GM19099 (cell line): ENCODE data around the gene NOSIP.

Experiments
- POLR2A ChIP-seq: IDR thresholded peaks from 3 replicates; pipeline ENCODE4 v1.6.1; 2011; ENCODE audit warnings: low read depth; ENCODE audit not compliant: insufficient read length; ENCODE audit errors: extremely low read depth

NOSIP gene

DNA sequence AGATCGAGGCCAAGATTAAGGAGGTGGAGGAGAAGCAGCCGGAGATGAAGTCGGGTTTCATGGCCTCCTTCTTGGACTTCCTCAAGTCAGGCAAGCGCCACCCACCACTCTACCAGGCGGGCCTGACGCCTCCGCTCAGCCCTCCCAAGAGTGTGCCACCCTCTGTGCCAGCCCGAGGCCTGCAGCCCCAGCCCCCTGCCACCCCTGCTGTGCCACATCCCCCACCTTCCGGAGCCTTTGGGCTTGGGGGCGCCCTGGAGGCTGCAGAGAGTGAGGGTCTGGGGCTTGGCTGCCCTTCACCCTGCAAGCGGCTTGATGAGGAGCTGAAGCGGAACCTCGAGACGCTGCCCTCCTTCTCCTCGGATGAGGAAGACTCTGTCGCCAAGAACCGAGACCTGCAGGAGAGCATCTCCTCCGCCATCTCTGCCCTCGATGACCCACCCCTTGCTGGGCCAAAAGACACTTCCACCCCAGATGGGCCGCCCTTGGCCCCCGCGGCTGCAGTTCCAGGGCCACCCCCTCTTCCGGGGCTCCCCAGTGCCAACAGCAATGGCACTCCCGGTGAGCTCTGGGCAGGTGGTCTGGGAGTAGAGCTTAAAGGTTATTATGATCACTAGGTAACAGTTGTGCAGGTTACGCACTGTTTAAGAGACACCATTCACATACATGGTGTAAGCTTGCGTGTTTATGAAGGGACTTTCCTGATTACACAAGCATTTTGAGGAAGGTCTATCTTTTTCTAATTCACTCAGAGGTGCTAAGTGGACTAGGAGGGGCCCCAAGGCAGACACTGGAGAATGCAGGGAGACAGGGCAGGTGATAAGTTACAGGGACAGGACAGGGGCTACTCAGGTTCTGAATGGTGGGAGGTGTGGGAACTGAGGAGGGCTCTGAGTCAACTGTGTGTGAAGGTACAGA is 19.3 kb upstream of the NOSIP start:
- no peak for TF ChIP-seq POLR2A

DNA sequence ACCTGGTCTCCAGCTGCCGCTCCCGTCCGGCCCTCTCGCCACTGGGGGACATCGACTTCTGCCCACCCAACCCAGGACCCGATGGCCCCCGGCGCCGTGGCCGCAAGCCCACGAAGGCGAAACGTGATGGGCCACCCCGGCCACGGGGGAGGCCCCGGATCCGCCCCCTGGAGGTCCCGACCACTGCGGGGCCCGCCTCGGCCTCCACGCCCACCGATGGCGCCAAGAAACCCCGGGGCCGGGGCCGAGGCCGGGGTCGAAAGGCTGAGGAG is 17.3 kb upstream of the NOSIP start:
- no peak for TF ChIP-seq POLR2A

DNA sequence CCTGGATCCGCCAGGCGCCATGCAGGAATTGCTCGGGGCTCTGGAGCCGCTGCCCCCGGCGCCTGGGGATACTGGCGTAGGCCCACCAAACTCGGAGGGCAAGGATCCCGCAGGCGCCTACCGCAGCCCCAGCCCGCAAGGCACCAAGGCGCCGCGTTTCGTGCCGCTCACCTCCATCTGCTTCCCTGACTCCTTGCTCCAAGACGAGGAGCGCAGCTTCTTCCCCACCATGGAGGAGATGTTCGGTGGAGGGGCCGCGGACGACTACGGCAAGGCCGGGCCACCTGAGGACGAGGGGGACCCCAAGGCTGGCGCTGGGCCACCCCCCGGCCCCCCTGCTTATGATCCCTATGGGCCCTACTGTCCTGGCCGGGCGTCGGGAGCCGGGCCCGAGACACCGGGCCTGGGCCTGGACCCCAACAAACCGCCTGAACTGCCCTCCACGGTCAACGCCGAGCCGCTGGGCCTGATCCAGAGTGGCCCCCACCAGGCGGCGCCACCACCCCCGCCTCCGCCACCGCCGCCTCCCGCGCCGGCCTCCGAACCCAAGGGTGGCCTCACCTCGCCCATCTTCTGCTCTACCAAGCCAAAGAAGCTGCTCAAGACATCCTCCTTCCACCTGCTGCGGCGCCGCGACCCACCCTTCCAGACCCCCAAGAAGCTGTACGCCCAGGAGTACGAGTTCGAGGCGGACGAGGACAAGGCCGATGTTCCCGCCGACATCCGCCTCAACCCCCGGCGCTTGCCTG is 16.8 kb upstream of the NOSIP start:
- TF ChIP-seq POLR2A = no peak

DNA sequence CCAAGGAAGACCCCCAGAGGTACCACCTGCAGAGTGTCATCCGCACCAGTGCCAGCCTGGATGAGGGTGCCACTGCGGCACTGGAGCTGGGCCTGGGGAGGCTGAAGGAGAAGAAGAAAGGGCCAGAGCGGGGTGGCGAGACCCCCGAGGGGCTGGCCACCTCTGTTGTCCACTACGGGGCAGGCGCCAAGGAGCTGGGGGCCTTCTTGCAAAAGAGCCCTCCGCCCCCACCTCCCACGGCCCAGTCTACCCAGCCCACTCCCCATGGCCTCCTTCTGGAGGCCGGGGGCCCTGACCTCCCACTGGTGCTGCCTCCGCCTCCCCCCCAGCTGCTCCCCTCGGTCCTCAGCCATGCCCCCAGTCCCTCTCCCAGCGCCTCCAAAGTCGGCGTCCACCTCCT is 16.1 kb upstream of the NOSIP start:
- TF ChIP-seq POLR2A = no peak

DNA sequence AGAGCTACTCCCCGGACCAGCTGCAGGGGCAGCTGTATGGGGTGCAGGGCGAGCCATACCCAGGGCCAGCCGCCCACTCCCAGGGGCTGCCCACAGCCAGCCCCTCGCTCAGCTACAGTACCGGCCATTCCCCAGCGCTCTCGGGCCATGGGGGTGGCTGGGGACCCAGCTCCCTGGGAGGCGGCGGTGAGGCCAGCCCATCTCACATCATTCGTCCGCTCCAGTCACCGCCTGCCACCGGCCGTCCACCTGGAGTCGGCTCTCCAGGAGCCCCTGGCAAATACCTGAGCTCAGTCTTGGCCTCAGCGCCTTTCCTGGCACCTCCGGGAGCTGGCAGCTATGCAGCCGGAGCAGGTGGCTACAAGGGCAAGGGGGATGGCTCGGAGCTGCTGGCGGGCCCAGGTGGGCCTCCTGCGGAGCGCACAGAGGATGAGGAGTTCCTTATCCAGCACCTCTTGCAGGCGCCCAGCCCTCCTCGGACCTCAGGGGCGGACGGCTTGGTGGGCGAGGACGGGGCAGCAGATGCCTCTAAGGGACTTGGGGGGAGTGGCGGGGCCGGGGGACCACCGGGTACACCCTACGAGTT is 15.6 kb upstream of the NOSIP start:
- TF ChIP-seq POLR2A = no peak

DNA sequence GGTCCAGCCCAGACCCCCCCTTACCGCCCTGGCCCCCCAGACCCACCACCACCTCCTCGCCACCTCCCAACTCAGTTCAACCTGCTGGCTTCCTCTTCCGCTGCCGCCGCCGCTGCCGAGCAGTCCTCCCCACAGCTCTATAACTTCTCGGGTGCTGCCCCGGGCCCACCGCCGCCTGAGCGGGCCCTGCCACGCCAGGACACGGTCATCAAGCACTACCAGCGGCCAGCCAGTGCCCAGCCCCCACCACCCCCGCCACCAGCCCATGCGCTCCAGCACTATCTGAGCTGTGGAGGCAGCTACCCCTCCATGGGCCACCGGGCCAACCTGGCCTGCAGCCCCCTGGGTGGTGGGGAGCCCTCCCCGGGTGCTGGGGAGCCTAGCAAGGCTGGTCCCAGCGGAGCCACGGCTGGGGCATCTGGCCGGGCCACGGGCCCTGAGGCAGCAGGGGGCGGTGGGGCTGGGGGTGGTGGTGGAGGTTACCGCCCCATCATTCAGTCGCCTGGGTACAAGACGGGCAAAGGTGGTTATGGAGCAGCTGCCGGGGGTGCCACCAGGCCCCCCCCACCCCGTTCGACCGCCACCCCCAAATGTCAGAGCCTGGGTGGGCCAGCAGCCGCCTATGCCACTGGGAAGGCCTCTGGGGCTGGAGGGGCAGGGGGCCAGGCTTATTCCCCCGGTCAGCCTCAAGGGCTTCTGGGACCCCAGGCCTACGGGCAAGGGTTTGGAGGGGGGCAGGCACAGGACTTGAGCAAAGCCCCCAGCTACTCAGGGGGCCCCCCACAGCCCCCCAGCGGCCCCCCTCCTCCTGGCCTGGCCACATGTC is 14.8 kb upstream of the NOSIP start:
- no peak for TF ChIP-seq POLR2A

DNA sequence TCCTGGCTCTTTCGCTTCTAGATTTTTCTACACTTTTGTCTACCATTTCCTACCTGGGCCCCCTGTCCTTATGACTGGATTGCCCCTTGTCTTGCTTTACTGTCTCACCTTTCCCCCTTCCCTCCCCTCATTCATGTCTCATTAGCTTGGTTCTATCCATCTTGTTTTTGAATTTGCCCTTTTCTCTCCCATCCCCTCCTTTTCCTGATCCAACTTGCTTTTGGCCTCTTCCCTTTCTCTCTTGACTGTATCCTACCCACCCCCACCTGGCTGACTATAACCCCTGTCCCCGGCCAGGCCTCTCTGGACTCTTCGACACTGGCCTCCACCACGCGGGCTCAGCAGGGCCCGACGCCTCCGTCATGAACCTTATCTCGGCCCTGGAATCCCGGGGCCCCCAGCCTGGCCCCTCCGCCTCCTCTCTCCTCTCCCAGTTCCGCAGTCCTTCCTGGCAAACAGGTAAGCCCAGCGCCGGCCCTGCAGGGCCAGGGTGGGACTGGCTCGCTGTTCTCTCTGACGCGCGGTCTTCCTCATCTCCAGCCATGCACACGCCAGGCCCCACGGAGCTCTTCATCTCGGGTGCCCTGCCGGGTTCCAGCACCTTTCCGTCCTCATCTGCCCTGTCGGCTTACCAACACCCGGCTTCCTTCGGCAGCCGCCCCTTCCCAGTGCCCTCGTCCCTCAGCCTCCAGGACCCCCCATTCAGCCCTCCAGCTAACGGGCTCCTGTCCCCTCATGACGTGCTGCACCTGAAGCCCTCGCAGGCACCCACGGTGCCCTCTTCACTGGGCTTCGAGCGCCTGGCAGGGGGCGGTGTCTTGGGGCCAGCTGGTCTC is 14.0 kb upstream of the NOSIP start:
- no peak for TF ChIP-seq POLR2A

DNA sequence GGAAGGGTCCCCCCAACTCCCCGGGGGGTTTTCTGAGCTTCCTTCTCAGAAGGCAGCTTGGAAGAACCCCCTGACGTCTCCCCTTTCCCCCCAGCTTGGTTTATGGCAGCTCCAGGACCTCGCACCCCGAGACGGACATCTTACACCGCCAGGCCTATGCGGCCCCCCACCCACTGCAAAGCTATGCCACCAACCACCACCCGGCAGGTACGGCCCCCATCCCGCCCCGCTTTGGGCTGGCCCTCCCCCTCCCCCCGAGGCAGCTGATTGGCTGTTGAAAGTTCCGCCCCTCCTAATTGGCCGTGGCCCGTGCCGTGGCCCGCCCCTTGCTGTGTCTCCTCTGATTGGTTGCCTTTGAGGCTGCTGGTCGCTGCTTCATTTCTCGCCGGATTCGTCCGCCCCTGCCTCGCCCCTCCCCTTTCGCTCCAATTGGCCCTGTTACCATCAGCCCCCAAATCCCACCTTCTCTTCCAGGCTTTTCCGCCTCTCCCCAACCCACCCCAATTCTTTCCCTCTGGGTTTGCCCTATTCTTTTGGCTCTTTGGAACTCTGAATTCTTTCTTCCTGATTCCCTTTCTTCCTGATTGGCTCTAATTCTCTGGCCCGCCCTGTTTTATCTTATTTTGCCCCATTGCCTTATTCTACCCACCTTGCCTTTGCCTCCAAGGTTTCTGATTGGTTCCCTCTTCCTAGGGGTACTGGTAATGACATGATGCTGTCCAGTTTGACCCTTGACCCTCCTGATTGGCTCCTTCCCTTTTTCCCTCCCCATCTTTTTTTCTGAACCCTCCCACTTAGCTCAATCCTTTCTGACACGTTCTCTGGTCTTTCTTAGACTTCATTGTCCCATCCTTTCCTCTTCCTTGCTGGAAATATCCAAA is 13.1 kb upstream of the NOSIP start:
- TF ChIP-seq POLR2A = peak; percentile 30

DNA sequence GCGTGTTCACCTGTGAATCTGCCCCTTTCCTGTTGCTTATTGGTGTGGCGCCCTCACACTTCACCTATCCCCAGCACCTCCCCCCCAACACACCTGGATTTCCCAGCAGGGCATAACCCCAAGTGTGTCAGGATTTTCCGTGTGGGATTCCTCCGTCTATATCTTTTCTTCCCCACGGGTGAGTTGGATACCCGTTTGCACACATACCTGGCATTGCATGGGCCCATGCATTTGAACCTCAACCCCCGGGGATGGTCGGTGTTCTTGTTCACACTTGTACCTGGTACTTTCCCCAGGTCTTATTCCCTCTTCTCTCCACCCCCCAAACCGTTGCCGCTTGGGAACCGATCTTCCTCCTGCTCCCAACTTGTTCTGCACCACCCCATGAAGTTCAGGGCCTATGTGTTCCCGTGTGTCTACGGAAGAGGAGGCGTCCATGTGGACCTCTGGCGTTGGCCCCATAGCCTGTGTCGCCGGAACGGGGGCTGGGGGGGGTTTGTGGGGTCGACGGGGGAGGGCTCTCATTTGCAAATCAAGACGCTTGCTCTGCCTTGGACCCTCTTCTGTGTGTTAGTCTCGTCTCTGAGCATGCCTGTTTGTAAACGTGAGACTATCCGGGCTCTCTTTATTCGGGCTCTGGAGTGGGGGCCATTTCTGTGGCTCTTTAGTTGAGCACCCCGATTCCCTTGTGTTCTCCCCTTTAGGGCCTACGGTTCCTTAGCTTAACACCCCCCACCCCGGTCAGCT is 12.3 kb upstream of the NOSIP start:
- no peak for TF ChIP-seq POLR2A

DNA sequence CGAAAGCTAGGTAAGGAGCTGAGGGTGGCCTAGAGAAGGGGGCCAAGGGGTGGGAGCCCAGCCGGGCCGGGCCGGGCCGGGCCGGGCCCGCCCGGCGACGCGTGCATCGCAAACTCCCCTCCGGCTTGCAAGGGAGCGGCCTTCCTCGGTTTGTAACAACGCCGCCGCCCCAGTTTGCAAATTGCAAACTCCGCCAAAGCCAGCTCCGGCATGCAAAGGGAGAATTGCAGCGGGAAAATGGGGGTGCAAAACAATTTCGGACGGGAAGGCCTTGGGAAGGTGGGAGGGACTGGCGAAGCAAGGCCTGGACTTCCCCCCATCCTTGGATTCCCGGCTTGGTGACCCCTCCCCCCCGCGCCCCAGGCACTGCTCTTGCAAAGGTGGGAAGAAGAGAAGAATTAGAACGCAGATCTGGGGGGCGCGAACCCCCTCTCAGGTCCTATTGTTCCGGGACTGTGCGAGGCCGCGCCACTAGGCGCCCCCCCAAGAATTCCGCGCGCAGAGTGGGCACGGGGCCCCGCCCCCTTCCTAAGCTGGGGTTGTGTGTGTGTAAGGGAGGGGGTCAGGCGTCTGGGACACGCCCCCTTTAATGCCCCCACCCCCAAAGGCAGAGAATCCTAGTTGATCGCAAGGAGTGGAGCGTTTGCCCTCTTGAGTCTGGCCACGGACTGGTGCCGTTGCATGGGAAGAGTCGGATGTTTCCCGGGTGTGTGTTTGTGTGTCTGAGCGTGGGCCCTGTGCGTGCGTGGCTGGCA is 11.6 kb upstream of the NOSIP start:
- no peak for TF ChIP-seq POLR2A

DNA sequence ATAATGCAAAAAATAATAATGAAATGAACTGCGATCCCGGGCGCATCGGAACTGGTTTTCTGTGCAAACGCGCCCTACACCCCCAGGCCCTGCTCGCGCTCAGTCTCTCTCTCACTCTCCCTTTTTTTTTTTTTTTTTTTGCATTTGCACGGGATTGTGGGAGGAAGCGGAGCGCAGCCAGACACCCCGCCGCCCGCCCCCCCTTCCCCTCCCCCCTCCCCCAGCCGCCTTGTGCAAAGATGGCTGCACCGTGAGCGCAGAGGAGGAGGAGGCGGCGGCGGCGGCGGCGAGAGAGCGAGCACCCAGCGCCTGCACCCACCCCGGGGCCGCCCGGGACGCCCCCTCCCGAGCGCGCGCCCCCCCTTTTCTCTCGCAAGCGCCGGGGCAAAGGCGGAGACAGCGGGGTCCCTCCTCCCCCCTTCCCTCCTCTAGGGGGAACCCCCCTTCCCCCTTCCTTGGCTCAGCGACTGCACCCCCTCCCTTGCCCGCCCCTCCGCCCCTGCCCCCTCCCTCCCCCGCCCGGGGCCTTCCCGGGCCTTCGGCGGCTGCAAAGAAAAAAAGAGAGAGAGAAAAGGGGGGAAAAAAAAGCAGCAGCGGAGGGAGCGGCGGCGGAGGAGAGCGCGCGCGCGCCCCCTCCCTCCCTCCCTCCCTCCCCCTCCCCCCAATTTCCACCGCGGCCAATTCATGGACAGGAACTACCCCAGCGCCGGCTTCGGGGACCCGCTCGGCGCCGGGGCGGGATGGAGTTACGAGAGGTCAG is 10.8 kb upstream of the NOSIP start, which contains the start of gene PRR12:
PRR12 (plus strand) TSS at position 212 of the 760 bp plus-strand sequence; CDS start at position 685, 473 bp downstream.
- peak; percentile 65 for TF ChIP-seq POLR2A
